Osteoblast (primary cell): ENCODE data around the gene FOXJ2. TPM values are rescaled to one million over a fixed set of nuclear protein-coding genes. Genes with fewer than 3 reads are reported as not detected.
"Not testable (repeated sequence)": the region's sequence is repeated elsewhere in the genome, so short reads cannot be mapped to it uniquely, and the experiment has no call there.

Source experiments
- DNase-seq: peaks from one replicate; pipeline ENCODE4 v3.0.0; 2011; ENCODE audit warnings: low spot score, mixed read lengths; ENCODE audit not compliant: insufficient read length; ENCODE audit errors: missing footprints
- H2AFZ ChIP-seq: 2 replicates; pipeline ENCODE4 v1.6.0; 2011; ENCODE audit warnings: mild to moderate bottlenecking, low read length
- H3K27ac ChIP-seq: 2 replicates; pipeline ENCODE4 v1.5.1; 2011; ENCODE audit warnings: mild to moderate bottlenecking, low read depth, low read length, moderate library complexity
- H3K27me3 ChIP-seq: 2 replicates; pipeline ENCODE4 v1.6.0; 2012; ENCODE audit warnings: mild to moderate bottlenecking, control low read depth, inconsistent platforms, low read length, moderate library complexity; ENCODE audit not compliant: insufficient read depth
- H3K36me3 ChIP-seq: 2 replicates; pipeline ENCODE4 v1.5.1; 2011; ENCODE audit warnings: mild to moderate bottlenecking, low read length, control low read depth, moderate library complexity; ENCODE audit not compliant: insufficient read depth
- H3K4me1 ChIP-seq: 2 replicates; pipeline ENCODE4 v1.5.1; 2011; ENCODE audit warnings: mild to moderate bottlenecking, low read length, control low read depth, moderate library complexity; ENCODE audit not compliant: insufficient read depth
- H3K4me2 ChIP-seq: 2 replicates; pipeline ENCODE4 v1.6.0; 2011; ENCODE audit warnings: mild to moderate bottlenecking, low read length; ENCODE audit not compliant: insufficient read depth
- H3K4me3 ChIP-seq: fragments of 200-600 bp; sonication (generic); 3 replicates; pipeline ENCODE4 v1.5.1; 2012; ENCODE audit warnings: mild to moderate bottlenecking, low read length, inconsistent platforms; ENCODE audit not compliant: insufficient read depth
- H3K79me2 ChIP-seq: 2 replicates; pipeline ENCODE4 v1.6.0; 2012; ENCODE audit warnings: mild to moderate bottlenecking, low read length, control low read depth, inconsistent platforms; ENCODE audit not compliant: insufficient read depth
- H3K9me3 ChIP-seq: 2 replicates; pipeline ENCODE4 v1.5.1; 2011; ENCODE audit warnings: low read depth, low read length, control low read depth
- H4K20me1 ChIP-seq: 2 replicates; pipeline ENCODE4 v1.6.0; 2012; ENCODE audit warnings: mild to moderate bottlenecking, low read length, control low read depth; ENCODE audit not compliant: insufficient read depth
- CTCF ChIP-seq: IDR thresholded peaks from 2 replicates; pipeline ENCODE4 v1.5.1; 2011; ENCODE audit warnings: mild to moderate bottlenecking, low read depth, low read length, moderate library complexity; ENCODE audit errors: extremely low read depth
- total RNA-seq: library from RNA; depleted of rRNA; stranded (reverse); fragments of >200 nt; gene quantifications from 2 replicates; pipeline ENCODE4 v1.2.3, GENCODE V29; 2012

The FOXJ2 gene
- total RNA-seq, 1 donor: 10.5 TPM

- no peak for TF ChIP-seq CTCF
- Histone ChIP-seq H4K20me1 (peaks cover 9% of the 10 kb centered on the region), H2AFZ (peak overlapping the region; percentile 99), H3K4me2 (peak overlapping the region; percentile 99), H3K4me1 (peaks cover 18% of the 10 kb centered on the region), H3K27me3 (no peaks in the 10 kb centered on the region), H3K4me3 (peak overlapping the region; percentile 87), H3K9me3 (no peaks in the 10 kb centered on the region), H3K27ac (peak overlapping the region; percentile 95), H3K36me3 (no peaks in the 10 kb centered on the region), H3K79me2 (peaks cover 51% of the 10 kb centered on the region)
- no peak for DNase-seq
Measured at GRCh38 chr12:8081251-8081920, 48.9 kb downstream of the FOXJ2 start.

GRCh38 chr12:8082808-8083100 lies 50.2 kb downstream of the FOXJ2 start:
- TF ChIP-seq CTCF: no peak
- Histone ChIP-seq H3K27me3 (no peaks in the 10 kb centered on the region), H3K9me3 (no peaks in the 10 kb centered on the region), H3K79me2 (peaks cover 62% of the 10 kb centered on the region), H3K27ac (peak overlapping the region; percentile 95), H3K4me2 (peak overlapping the region; percentile 99), H3K4me3 (peak overlapping the region; percentile 87), H3K36me3 (no peaks in the 10 kb centered on the region), H3K4me1 (peaks cover 14% of the 10 kb centered on the region), H4K20me1 (peaks cover 9% of the 10 kb centered on the region), H2AFZ (peak overlapping the region; percentile 99)
- DNase-seq: no peak

DNA sequence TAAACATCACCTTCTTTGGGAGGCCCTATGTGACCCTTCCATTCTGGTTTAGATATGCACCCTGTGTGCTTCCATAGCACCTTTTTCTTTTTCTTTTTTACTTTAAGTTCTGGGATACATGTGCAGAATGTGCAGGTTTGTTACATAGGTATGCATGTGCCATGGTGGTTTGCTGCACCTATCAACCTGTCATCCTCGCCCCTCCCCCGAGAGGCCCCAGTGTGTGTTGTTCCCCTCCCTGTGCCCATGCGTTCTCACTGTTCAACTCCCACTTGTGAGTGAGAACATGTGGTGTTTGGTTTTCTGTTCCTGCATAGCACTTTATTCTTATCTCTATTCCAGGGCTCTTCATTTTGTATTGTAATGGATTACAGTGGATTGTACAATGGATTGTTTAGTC lies 51.8 kb downstream of the FOXJ2 start:
- H3K27ac ChIP-seq, H3K9me3 ChIP-seq, H3K27me3 ChIP-seq, DNase-seq, H3K4me2 ChIP-seq, H3K36me3 ChIP-seq, H2AFZ ChIP-seq, H3K4me3 ChIP-seq: not testable (repeated sequence)
- peaks cover 78% of the 10 kb centered on the region for H3K79me2 ChIP-seq
- H3K4me1 ChIP-seq: peaks cover 14% of the 10 kb centered on the region
- peaks cover 15% of the 10 kb centered on the region for H4K20me1 ChIP-seq

- peaks cover 31% of the 10 kb centered on the region for H3K36me3 ChIP-seq
Measured at GRCh38 chr12:8087666-8088065, 55.1 kb downstream of the FOXJ2 start.

More at GRCh38 chr12:8087666-8088065, 55.1 kb downstream of the FOXJ2 start:
- no peak overlapping the region for H2AFZ ChIP-seq
- no peaks in the 10 kb centered on the region for H3K9me3 ChIP-seq
- no peak overlapping the region for H3K4me2 ChIP-seq
- no peak overlapping the region for H3K4me3 ChIP-seq
- H3K4me1 ChIP-seq: peaks cover 5% of the 10 kb centered on the region
- TF ChIP-seq CTCF: no peak
- peaks cover 68% of the 10 kb centered on the region for H3K79me2 ChIP-seq
- peaks cover 19% of the 10 kb centered on the region for H4K20me1 ChIP-seq
- no peaks in the 10 kb centered on the region for H3K27me3 ChIP-seq
- peak overlapping the region; percentile 9 for H3K27ac ChIP-seq
- DNase-seq: no peak
